Ovary (tissue), 9 donors: Measurements from ENCODE around the gene PON3. TPM values are rescaled to one million over a fixed set of nuclear protein-coding genes. Genes with fewer than 3 reads are reported as not detected.

Experiments used
- DNase-seq, 5 donors: peaks; one replicate each; pipeline ENCODE4 v3.0.0-alpha.2; 2019 to 2020
- H3K27ac ChIP-seq, 2 donors: fragments of 200-600 bp; one replicate each; pipeline versions ENCODE4 v1.5.1 to v1.8.0; 2019 to 2022
- H3K27me3 ChIP-seq: fragments of 200-600 bp; one replicate; pipeline ENCODE4 v1.8.0; 2022
- H3K36me3 ChIP-seq: fragments of 200-600 bp; sonication (generic); one replicate; pipeline ENCODE4 v1.5.1; 2019
- H3K4me1 ChIP-seq: one replicate; pipeline ENCODE4 v1.8.1; 2013; ENCODE audit warnings: mild to moderate bottlenecking, moderate library complexity; ENCODE audit not compliant: insufficient read depth
- H3K4me3 ChIP-seq: fragments of 200-600 bp; sonication (generic); one replicate; pipeline ENCODE4 v1.5.1; 2017
- H3K9me3 ChIP-seq, 2 donors: fragments of 200-600 bp in 1 of 2; sonication (generic) in 1 of 2; one replicate each; pipeline versions ENCODE4 v1.5.1 to v1.8.1; 2013 to 2019; ENCODE audit warnings: mild to moderate bottlenecking in 1 of 2, moderate library complexity in 1 of 2
- EP300 ChIP-seq: sonication (generic); formaldehyde crosslinking; IDR thresholded peaks from one replicate; pipeline ENCODE4 v1.6.1; 2017; ENCODE audit warnings: antibody characterized with exemption
- POLR2A ChIP-seq: fragments of 450-650 bp; IDR thresholded peaks from one replicate; pipeline ENCODE4 v1.6.1; 2017; ENCODE audit warnings: antibody characterized with exemption, mild to moderate bottlenecking, moderate library complexity
- WGBS, 3 donors: extraction: QIAGEN DNeasy Blood & Tissue Kit in 1 of 3; methylation state at CpG; one replicate each; pipeline versions ENCODE4 v1.1.5 to v1.1.7; 2013 to 2017; 5-methylcytosine and 5-hydroxymethylcytosine counted together
- intact Hi-C, 4 donors: fragments of 100-400 bp; cut with DNase I; formaldehyde crosslinking; loops; one replicate each; pipeline versions ENCODE4 v1.11.0 to v1.15.1; 2022 to 2023
- polyA plus RNA-seq, 2 donors: library from polyadenylated mRNA; stranded (reverse); fragments of 200-250 nt in 1 of 2; fragments of 350-450 nt in 1 of 2; fragmentation: Illumina TruSeq in 1 of 2; extraction: RNeasy Lipid Tissue Mini Kit (QIAGEN cat#74804) in 1 of 2; gene quantifications; one replicate each; pipeline ENCODE4 v1.2.3, GENCODE V29; 2013 to 2014
- total RNA-seq, 7 donors: library from RNA; depleted of rRNA in 2 of 7; stranded (reverse); fragments of >200 nt in 2 of 7; fragmentation: NEBNext Ultra II Directional in 3 of 7; extraction: Animal tissue kit (Norgen Biotek cat#: 25700) in 3 of 7; gene quantifications; one replicate each; pipeline versions ENCODE4 v1.1.0 to v1.2.4, GENCODE V29; 2016 to 2023
- TF ChIP-seq, protein P1 (sequence below), 3 donors: fragments of 450-650 bp in 2 of 3; fragments of 200-600 bp in 1 of 3; IDR thresholded peaks; one replicate each; pipeline versions ENCODE4 v1.5.1 to v1.8.0; 2016 to 2022; ENCODE audit warnings: antibody characterized with exemption in 3 of 3, mild to moderate bottlenecking in 1 of 3
- donor health status: DM: no; HTN: no; CAD: no; lungs with moderate emphysema.
- donor health status: DM: no; HTN: no; CAD: no.
- donor health status: Bipolar disorder and iron deficiency.
- donor health status: DM: yes; HTN: yes; CAD: no.
- donor health status: DM: no; HTN: no; CAD: no.
- donor health status: DM: yes; HTN: yes; CAD: no.

Gene PON3
- total and polyA plus RNA-seq, 9 donors = 6.2 to 26.0 (median 15.7) TPM

DNA sequence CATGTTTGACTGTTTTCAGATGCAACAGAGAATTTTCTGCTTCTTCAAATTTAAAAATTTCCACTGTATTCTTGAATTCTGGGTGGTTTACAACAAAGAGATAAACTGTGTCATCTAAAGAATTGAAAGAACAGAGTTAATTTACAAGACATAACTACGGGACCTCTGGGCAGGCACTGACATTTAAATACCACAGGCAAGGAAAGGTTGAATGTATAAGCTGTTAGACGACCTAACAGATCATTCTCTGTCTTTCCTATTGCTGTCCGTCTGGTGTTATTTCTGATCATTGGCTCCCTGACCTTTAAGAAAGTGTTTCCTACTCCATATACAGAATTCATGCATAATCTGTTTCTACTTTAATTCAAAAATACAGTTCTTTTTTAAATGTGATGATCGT is 15.5 kb upstream of the PON3 start:
- no peak for TF ChIP-seq POLR2A
- TF ChIP-seq, protein P1, sequence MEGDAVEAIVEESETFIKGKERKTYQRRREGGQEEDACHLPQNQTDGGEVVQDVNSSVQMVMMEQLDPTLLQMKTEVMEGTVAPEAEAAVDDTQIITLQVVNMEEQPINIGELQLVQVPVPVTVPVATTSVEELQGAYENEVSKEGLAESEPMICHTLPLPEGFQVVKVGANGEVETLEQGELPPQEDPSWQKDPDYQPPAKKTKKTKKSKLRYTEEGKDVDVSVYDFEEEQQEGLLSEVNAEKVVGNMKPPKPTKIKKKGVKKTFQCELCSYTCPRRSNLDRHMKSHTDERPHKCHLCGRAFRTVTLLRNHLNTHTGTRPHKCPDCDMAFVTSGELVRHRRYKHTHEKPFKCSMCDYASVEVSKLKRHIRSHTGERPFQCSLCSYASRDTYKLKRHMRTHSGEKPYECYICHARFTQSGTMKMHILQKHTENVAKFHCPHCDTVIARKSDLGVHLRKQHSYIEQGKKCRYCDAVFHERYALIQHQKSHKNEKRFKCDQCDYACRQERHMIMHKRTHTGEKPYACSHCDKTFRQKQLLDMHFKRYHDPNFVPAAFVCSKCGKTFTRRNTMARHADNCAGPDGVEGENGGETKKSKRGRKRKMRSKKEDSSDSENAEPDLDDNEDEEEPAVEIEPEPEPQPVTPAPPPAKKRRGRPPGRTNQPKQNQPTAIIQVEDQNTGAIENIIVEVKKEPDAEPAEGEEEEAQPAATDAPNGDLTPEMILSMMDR (IDR thresholded peaks at IDR 0.05) = no peak
- no peak for TF ChIP-seq EP300
- no peak overlapping the region for H3K4me3 ChIP-seq
- no peak for DNase-seq
- H3K27ac ChIP-seq = no peak overlapping the region
- intact Hi-C loops = no loop called here
- H3K4me1 ChIP-seq = no peaks in the 10 kb centered on the region
- no peaks in the 10 kb centered on the region for H3K36me3 ChIP-seq
- 89 to 93% (median 90%) methylated on average over 4 of the region's 4 CpGs for WGBS, 3 donors
- H3K9me3 ChIP-seq = no peaks in the 10 kb centered on the region
- no peaks in the 10 kb centered on the region for H3K27me3 ChIP-seq

DNA sequence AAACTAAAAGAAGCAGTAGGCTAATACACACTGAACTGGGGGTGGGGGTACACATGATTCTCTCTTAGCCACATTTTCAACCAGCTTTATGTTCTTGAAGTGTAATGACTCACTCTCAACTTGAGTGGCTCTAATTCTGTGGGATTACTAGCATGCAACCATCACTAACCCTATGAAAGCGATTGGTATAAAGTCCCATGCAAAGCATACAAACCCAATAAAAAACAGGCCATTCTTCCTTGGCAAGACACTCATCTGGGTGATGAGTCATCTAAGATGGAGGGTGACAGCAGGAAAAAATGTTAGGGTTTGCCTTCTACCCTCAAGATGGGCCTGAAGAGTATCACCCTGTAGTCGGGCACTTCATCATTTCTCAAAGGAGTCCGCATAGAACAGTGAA is 14.9 kb upstream of the PON3 start:
- TF ChIP-seq, protein P1 (IDR thresholded peaks at IDR 0.05) = no peak
- no peak for TF ChIP-seq POLR2A
- TF ChIP-seq EP300 = no peak
- no peaks in the 10 kb centered on the region for H3K9me3 ChIP-seq
- no peaks in the 10 kb centered on the region for H3K4me1 ChIP-seq
- no peaks in the 10 kb centered on the region for H3K27me3 ChIP-seq
- no peak overlapping the region for H3K4me3 ChIP-seq
- intact Hi-C loops = no loop called here
- DNase-seq = no peak
- H3K36me3 ChIP-seq = no peaks in the 10 kb centered on the region
- H3K27ac ChIP-seq = no peak overlapping the region
- 93 to 97% (median 97%) methylated on average over 3 of the region's 3 CpGs for WGBS, 3 donors

DNA sequence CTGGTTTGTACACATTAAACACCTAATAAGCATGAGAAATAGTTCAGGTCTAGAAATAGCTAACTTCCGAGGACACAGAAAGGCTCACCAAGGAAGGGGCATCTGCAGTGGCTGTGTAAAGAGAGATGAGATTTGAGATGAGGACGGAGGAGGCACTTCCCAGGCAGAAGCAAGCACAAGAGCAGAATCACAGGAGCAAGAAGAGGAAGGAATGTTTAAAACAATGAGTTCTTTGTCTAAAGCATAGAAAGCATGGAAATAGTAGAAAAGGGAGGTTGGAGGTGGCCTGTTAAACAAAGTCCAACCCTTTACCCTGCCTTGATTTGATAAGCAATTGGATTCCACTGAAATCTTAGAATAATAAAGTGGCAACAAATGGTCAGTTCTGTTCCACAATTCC is 11.6 kb upstream of the PON3 start:
- intact Hi-C loops = no loop called here
- DNase-seq = no peak
- Histone ChIP-seq H3K27me3 (no peaks in the 10 kb centered on the region), H3K4me1 (no peaks in the 10 kb centered on the region), H3K36me3 (no peaks in the 10 kb centered on the region), H3K9me3 (no peaks in the 10 kb centered on the region), H3K27ac (no peak overlapping the region), H3K4me3 (no peak overlapping the region)
- 86 to 91% (median 90%) methylated on average over 2 of the region's 2 CpGs for WGBS, 3 donors
- TF ChIP-seq, protein P1 (IDR thresholded peaks at IDR 0.05) = no peak
- TF ChIP-seq POLR2A = no peak

DNA sequence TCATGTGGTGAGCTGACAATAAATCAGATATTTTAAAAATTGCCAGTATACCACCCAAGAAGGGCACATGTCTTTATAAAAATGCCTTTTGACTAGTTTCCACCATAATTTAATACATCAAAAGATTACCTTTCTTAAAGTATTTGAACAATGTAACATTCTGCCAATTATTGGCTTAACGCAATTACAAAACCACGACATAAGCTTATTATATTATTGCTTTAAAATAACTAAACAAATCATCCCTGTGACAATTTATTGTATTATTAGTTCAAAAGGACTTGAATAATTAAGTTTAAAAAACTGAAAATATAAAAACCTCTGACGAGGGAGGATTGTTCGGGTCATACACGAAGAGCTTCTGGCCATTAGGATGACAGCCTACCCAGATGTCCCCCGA is 9.6 kb upstream of the PON3 start:
- TF ChIP-seq EP300 (no peak), POLR2A (no peak)
- TF ChIP-seq, protein P1 (IDR thresholded peaks at IDR 0.05) = no peak
- WGBS, 3 donors = 94 to 96% (median 95%) methylated on average over 6 of the region's 6 CpGs
- H3K36me3 ChIP-seq = no peaks in the 10 kb centered on the region
- no peak overlapping the region for H3K4me3 ChIP-seq
- H3K27ac ChIP-seq = no peak overlapping the region
- H3K9me3 ChIP-seq = no peaks in the 10 kb centered on the region
- H3K27me3 ChIP-seq = no peaks in the 10 kb centered on the region
- peaks cover 2% of the 10 kb centered on the region for H3K4me1 ChIP-seq
- intact Hi-C loops = no loop called here
- no peak for DNase-seq

DNA sequence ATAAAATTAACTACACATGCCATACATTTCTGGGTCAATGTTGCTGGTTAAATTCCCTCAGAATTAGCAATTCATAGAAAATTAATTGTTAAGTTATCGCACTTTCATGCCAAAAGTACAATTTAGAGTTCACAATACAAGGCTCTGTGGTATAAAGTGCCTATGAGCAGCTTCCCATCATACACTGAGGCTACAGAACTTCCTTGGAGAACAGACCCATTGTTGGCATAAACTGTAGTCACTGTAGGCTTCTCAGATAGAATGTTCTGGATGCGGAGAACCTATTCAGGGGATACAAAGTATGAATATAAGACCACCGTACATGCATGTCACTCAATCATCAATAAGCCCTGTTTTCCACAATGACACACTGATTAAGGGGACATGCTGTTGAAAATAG is 9.0 kb upstream of the PON3 start:
- Histone ChIP-seq H3K4me3 (no peak overlapping the region), H3K9me3 (no peaks in the 10 kb centered on the region), H3K27me3 (no peaks in the 10 kb centered on the region), H3K4me1 (peaks cover 2% of the 10 kb centered on the region), H3K36me3 (no peaks in the 10 kb centered on the region), H3K27ac (no peak overlapping the region)
- DNase-seq = no peak
- 97 to 98% (median 98%) methylated on average over 3 of the region's 3 CpGs for WGBS, 3 donors
- TF ChIP-seq, protein P1 (IDR thresholded peaks at IDR 0.05) = no peak
- TF ChIP-seq POLR2A = no peak
- TF ChIP-seq EP300 = no peak
- intact Hi-C loops = no loop called here
